SK-MEL-5 (cell line): Measurements from ENCODE around the gene TEKTIP1. TPM values are rescaled to one million over a fixed set of nuclear protein-coding genes. Genes with fewer than 3 reads are reported as not detected.

ENCODE experiments used
- DNase-seq: peaks from one replicate; pipeline ENCODE4 v3.0.0-alpha.2; 2016; ENCODE audit warnings: low read depth, low spot score
- in situ Hi-C: cut with HindIII; loops from 2 replicates; pipeline ENCODE4 v1.10.0; 2016; ENCODE audit warnings: low sequenced_read_pairs, high pct_unique_total_duplicates, low pct_unique_long_range_greater_than_20kb
- polyA plus RNA-seq, 2 experiments: library from polyadenylated mRNA; depleted of rRNA; stranded (reverse); fragments of >200 nt; gene quantifications; 2 replicates each; pipeline ENCODE4 v1.2.3, GENCODE V29; 2015
- total RNA-seq: library from RNA; depleted of rRNA; stranded (reverse); fragments of >200 nt; shearing (Covaris generic); gene quantifications from 2 replicates; pipeline ENCODE4 v1.2.3, GENCODE V29; 2014; rRNA removed

Gene TEKTIP1
- not detected in 2 replicates for total RNA-seq
- polyA plus RNA-seq (2015; cell fraction: cytosol; rRNA removed): not detected in 2 replicates
- not detected in 2 replicates for polyA plus RNA-seq (2015; cell fraction: nucleus; rRNA removed)

DNA sequence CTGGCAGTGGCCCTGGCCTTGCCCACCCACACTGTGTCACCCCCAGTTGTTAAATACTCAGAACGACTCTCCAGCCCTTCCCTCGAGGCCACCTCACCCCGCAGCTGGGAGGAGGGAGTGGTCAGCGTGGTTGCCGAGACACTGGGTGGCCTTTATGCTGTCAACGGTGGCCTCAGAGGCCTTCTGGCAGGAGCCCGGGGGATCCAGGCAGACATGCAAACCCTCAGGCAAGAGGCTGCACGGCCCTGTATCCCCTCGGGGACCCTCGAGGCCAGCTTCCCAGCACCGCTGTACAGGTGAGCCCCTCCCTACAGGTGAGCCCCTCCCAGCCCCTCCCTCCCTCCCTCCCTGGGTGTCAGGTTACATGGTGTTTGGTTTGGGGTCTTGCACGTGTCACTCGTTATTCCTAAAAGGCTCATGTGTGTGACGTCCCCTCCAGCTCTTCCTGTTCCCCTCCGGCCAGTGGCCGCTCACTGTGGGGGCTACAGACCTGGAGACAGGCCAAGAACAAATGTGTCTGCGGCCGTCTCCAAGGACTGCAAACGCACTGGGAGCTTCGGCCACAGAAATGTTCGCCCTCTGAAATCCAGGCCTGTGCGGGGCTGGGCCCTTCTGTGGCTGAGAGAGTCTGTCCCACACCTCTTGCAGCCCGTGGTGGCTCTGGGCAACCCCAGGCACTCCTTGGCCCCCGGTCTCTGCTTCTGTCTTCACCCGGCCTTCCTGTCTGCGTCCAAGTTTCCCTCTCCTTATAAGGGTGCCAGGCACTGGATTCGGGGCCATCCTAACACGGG, at the start of gene TEKTIP1:
Gene TEKTIP1 (plus strand): TSS at position 210 of the 791 bp plus-strand sequence. CDS start 4 bp downstream, at position 214.
- in situ Hi-C loops: no loop called here
- DNase-seq: peak; percentile 81

DNA sequence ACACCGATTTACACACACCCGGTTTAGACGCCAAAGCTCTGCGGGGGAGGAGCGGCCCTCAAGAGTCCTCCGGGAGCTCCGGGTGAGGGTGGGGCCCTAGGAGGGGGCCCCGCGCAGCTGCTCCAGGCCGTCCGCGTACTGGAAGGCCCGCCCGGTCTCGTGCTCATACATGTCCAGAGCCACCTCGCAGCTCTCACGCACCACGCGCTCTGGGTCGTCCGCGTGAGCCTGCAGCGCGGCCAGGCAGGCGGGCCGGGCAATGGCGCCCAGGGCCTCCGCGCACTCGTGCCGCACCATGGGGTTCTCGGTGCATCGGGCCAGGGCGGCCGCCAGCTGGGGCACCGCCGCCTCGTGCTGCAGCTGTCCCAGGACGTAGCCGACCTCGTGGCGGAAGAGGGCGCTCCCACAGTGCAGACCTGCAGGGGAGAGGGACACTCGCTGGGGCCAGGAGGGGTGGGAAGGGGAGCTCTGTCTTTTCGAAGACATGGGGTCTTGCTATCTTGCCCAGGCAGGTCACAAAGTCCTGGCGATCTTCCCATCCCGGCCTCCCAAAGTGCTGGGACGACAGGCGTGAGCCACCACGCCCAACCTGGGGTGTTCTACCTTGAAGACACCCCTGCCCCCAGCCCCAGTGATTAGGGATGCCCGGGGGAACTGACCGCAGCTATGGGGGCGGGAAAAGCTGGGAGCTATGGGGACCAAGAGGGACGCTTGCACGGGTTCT, 47.4 kb upstream of the TEKTIP1 start:
- DNase-seq: no peak
- in situ Hi-C loops: no loop called here

DNA sequence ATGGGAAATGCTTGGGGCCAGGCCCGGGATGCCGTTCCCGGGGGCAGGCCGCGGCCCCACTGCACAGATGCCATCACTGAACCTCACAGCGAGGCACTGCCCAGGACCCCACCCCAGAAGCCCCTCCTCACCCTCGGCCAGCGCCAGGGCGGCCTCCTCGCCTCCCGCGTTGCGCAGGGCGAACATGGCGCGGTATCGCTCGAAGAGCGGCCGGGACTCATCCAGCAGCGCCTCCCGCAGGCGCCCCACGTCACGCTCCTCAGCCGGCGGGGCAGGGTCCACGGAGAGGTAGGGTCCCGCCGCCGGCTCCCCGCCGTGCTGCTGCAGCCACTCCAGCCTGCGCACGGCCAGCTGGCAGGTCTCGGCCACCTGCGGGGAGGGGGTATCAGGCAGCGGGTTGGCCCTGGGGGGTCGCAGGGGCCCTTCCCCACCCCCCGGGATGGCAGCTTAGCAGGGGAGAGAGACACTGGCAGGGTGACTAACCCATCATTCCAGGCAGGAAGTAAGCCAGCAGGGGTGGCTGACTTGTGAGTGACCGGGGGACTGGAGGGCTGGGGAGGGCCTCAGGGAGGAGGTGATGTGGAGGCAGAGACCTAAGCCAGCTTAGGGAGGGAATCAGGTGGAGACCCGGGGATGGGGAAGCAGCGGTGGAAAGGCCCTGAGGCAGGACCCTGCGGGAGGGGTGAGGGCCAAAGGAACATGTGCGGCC, 46.7 kb upstream of the TEKTIP1 start:
- in situ Hi-C loops: no loop called here
- no peak for DNase-seq

DNA sequence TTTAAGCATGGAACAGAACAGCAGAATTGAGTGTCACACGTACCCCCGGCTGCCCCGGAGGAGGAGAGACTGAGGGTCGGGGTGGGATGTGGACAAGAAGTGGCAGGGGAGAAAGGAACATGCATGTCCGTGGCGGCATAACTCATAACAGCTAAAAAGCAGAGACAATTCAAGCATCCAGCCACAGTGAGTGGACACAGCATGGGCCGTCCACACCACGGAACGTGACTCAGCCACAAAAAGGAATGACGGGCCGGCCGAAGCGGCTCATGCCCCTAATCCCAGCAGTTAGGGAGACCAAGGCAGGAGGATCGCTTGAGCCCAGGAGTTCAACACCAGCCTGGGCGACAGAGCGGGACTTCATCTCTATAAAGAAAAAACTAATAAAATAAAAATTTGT, 46.1 kb upstream of the TEKTIP1 start:
- DNase-seq: no peak
- in situ Hi-C loops: no loop called here

DNA sequence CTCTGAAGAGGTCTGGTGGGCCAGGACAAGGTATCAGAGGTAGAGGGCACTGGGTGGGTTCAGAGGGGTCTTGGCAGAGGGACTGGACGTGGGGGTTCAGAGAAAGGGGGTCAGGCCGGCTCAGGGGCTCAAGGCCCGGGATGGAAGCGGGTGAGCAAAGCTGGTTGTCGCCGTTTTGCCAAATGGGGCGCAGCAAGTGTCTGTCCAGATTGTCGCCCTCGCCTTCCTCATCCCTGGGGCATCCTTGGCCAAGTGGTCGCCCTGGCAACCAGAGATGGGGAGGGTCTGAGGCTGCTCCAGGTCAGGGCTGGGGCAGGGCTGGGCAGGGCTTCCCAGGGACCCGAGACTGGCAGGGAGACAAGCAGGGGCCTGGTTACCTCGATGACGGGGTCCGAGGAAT, 45.3 kb upstream of the TEKTIP1 start:
- no peak for DNase-seq
- in situ Hi-C loops: no loop called here

DNA sequence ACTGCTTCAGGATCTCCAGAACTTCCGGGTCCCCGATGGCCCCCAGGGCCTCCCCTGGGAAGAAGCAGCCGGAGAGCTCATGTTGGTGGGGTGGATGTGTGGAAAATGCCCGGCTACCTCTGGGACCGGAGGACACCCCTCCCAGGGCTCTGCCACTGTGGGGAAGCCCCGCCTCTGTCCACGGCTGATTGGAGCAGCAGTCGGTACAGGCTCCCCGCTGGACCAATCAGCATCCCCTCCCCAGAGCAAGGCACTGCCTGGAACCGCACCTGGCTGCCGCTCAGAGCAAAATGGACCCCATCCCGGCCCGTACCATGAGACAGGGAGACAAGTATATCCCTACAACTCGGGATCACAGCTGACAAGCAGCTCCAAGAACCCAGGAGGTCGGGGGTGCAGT, 44.9 kb upstream of the TEKTIP1 start:
- in situ Hi-C loops: no loop called here
- no peak for DNase-seq

DNA sequence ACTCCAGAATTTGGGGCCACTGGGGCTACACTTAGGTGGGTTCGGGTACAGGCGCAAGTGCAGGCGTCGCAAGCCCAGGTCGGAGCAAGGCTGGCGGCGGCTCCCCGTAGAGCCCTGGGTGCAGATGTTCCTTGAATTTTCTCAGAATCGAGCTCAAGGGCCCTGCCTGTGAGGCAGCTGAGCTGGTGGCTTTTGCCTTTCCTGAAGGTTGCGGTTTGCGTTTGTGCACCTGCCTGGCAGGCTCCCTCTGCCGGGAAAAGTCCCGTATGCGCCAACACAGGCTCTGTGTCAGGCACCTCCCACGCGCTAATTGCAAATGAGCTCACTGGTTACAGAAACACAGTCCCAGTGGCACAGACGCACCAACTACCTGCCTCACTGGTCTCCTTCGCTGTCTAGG, 44.4 kb upstream of the TEKTIP1 start:
- no peak for DNase-seq
- in situ Hi-C loops: no loop called here

DNA sequence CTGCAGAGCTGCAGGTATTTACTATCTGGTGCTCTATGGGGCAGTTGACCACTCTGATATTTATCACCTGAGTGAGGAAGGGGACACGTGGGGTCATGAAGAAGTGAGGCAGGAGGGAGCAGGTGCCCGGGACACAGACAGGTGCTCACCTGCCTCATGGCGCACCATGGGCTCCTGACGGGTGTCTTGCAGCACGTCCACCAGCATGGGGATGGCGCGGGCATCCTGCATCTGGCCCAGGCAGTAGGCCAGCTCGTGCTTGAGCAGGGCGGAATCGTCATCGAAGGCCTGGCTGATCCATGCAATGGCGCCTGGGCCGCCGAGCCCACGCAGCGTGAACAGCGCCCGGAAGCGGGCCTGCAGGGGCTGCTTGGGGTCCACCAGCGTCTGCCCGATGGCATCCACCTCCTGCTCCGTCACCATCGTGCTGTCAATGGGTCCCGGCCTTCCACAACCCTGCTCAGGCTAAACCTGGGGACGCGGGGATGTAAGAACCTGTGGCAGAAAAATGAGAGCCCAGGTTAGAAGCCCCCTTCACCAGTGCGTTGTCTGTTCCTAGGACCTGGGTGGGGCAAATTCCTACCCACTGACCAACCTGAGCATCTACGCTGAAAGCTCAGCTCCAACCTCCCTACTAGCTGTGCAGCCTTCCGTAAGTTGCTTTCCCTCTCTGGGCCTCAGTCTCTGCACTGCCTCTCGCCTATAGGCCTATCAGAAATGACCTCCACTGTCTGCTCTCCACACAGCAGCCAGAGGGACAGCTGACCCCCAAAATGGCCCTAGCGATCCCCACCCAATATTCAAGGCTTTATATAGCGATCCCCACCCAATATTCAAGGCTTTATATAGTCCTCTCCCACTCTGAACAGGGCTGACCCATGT, 42.3 kb upstream of the TEKTIP1 start:
- DNase-seq: no peak
- in situ Hi-C loops: no loop called here

DNA sequence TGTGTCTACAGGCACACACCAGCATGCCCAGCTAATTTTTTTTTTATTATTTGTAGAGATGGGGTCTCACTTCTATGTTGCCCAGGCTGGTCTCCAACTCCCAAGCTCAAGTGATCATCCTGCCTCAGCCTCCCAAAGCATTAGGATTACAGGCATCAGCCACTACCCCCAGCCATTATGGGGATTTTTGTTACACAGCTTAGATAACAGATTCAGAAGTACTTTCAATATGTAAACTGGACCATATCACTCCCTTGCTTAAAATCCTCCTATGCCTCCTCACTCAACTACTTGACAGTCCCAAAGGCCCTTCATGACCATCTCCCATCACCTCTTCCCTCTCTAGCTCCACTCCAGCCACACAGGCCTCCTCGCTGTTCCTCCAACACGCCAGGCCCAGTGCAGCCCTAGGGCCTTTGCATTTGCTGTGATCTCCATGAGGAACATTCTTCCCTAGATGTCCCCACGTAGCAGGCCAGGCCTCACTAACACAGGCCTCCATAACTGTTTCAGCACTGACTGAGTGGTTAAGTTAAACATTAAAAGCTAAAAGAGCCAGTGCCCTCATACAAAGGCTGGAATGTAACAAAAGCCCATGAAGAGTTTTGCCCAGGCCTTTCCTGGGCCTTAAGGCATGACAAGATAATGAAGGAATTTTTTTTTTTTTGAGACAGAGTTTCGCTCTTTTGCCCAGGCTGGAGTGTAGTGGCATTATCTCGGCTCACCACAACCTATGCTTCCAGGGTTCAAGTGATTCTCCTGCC, 41.0 kb upstream of the TEKTIP1 start:
- in situ Hi-C loops: no loop called here

DNA sequence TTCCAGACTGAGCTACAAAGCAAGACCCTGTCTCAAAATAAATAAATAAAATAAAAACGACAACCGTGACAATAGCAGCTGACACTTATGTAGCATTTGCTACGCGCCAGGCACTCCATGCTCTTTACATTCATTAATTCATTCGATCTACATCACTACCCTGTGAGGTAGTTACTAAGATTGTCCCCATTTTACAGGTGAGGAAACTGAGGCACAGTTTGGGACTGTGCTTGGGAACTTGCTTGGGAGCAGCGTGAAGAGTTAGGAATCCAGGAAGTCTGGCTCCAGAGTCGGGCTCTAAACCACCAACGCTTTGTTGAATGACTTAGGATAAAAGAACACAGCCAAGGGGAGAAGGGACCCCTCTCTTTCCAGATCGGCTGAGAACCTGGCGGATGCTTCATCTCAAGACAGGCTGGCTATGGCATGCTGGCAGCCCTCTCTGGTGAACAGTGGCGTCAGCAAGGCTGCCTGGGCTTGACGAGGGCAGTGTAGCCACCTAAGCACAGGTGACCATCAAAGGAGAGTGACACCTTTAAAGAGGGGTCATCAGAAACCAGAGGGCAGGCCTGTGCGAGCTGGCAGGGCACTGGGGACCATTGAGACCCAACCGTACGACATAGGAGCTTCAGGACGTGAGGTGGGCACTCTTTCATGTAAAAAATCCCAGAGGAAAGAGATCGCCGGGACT, 39.1 kb upstream of the TEKTIP1 start:
- DNase-seq: no peak
- in situ Hi-C loops: no loop called here

More for the DNA sequence above, 41.0 kb upstream of the TEKTIP1 start:
- no peak for DNase-seq

DNA sequence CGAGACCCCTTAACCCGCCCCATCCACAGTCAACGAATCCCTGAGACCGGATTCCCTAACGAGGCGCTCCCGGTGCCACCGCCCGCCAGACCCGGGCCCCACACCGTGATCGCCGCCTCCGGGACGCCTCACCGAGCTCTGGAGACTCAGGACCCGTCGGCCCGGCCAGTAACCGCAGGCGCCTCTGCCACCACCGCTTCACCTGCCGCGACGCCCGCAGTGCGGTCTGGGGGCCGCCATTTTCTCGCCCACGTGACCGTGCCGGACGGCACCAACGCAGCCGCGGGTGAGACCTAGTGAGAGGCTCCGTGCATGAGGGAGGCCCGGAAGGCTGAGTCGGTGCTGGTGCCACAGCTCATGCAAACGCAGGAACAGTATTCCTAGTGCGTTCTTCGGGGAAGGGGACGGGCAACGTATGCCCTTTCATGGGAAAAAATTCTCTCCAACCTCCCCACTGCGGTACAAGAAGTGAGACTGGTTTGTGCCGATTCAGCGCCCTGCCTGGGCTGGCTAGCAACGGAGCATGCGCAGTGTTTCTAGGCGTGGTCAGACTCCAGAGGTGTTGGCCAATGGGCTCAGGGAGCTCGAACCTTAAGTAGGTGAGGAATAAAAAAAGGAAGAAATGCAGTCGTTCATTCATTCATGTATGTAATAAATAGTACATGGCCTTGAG, 38.4 kb upstream of the TEKTIP1 start, which contains the start of gene DOHH:
Gene DOHH (minus strand): TSS at position 246 of the 673 bp plus-strand sequence. CDS start 3,860 bp downstream, outside the sequence.
- DNase-seq: peak; percentile 96
- in situ Hi-C loops: no loop called here

DNA sequence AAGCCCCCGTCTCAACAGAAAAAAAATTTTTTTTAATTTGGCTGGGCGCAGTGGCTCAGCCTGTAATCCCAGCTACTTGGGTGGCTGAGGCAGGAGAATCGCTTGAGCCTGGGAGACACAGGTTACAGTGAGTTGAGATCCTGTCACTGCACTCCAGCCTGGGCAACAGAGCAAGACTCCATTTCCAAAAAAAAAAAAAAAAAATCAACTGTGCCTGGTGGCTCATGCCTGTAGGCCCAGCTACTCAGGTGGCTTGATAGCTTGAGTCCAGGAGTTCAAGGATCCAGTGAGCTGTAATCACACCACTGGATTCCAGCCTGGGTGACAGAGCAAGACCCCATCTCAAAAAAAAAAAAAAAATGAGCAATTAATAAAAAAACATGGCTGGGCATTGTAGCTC, 37.2 kb upstream of the TEKTIP1 start:
- no peak for DNase-seq
- in situ Hi-C loops: no loop called here

DNA sequence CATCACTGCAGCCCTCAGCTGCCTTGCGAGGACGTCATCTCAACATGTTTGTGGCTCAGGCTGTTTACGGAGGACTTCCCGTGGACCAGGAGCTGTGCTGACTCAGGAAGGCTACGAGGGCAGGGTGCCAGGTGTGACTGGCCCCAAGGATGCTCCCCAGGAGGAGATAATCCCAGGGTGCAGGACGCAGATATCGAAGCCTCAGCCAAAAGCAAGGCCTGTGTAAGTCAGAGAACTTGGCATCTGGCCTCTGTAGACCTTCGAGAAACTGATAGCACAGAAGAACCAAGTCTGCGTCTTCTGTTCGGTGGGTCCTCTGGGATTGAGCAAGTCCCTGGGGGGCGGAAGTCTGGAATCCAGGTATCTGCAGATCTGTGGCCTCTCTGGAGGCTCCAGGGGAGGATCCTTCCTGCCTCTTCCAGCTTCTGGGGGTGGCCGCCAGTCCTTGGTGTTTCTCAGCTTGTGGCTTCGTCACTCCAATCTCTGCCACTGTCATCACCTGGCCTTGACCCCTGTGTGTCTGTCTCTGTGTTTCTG, 35.9 kb upstream of the TEKTIP1 start:
- no peak for DNase-seq
- in situ Hi-C loops: no loop called here

DNA sequence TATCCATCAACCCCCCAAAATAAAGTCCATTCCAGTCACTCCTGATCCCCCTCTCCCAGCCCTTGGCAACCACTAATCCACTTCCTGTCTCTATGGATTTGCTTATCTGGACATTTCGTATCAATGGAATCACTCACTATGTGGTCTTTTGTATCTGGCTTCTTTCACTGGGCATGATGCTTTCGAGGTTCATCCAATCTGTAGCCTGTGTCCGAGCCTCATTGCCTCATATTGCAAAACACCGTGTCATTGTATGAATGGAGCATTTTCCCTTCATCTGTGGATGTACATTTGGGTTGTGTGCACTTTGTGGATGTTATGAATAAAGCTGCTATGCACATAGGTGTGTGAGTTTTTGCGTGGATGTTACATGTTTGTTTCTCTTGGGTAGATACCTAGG, 34.2 kb upstream of the TEKTIP1 start:
- no peak for DNase-seq
- in situ Hi-C loops: no loop called here

DNA sequence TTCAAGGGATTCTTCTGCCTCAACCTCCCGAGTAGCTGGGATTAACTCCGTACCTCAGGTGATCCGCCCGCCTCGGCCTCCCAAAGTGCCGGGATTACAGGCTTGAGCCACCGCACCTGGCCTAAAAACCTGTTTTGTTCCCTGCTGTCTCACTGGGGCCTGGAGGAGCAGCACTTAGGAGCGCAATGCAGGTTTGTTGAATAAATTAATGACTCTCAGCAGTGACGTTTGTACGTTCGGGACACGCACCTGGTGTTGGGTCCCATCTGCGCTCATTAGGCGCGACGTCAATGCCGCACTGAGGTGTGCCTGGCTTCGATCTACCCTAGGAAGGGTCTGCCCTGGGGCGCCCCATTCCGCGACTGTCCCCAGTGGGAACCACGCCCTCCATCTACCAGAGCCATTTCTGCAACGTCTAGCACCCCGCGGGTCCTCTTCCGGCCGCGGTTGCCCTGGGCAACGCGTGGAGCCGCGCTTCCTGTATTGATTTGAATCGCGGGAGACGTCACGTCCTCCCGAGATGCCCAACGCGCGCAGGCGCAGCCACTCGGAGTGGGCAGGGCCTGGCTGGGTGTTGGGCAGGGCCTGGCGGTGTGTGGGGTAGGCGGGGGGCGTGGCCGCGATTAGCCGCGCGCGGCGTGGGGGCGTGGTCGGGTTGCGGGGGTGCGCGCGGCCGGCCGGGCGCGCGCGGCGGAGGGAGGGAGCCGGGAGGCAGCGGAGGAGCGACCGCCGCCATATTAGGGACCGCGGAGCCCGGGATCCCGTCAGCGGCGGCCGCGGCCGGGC, 33.2 kb upstream of the TEKTIP1 start, which contains the start of gene FZR1:
Gene FZR1 (plus strand): TSS at position 714 of the 786 bp plus-strand sequence. CDS start 16,679 bp downstream, outside the sequence.
- in situ Hi-C loops: no loop called here
- peak; percentile 96 for DNase-seq
